HG03139 (cell line): ENCODE data around the gene IKZF2.
A peak's percentile ranks its signal among the peaks of the same experiment; 100 is the strongest.

ENCODE experiments used
- ATAC-seq: cut with Tn5 transposase; IDR thresholded peaks from one replicate; pipeline ENCODE4 v1.9.1; 2021; ENCODE audit not compliant: unreplicated experiment

Gene IKZF2

GRCh38 chr2:213152888-213153287, 1.5 kb upstream of the IKZF2 start:
- no peak for ATAC-seq

- peak; percentile 16 for ATAC-seq
Measured at GRCh38 chr2:213152065-213152794, 818 bp upstream of the IKZF2 start.

GRCh38 chr2:213150315-213151097, 906 bp downstream of the IKZF2 start:
- ATAC-seq: no peak

GRCh38 chr2:213149949-213150314, 1.5 kb downstream of the IKZF2 start:
- no peak for ATAC-seq

- no peak for ATAC-seq
Measured at GRCh38 chr2:213149294-213149875, 2.0 kb downstream of the IKZF2 start.

GRCh38 chr2:213148572-213149261, 2.7 kb downstream of the IKZF2 start:
- ATAC-seq: no peak

- peak; percentile 15 for ATAC-seq
Measured at GRCh38 chr2:213147538-213147937, 3.9 kb downstream of the IKZF2 start.

- ATAC-seq: no peak
Measured at GRCh38 chr2:213145715-213146242, 5.6 kb downstream of the IKZF2 start.

GRCh38 chr2:213137064-213137463, 14.3 kb downstream of the IKZF2 start:
- no peak for ATAC-seq

GRCh38 chr2:213129311-213129710, 22.1 kb downstream of the IKZF2 start:
- ATAC-seq: no peak

- no peak for ATAC-seq
Measured at GRCh38 chr2:213125646-213126347, 25.6 kb downstream of the IKZF2 start.

- ATAC-seq: no peak
Measured at GRCh38 chr2:213122725-213123124, 28.7 kb downstream of the IKZF2 start.

GRCh38 chr2:213121690-213122089, 29.7 kb downstream of the IKZF2 start:
- ATAC-seq: no peak

- ATAC-seq: peak; percentile 62
Measured at GRCh38 chr2:213119061-213119809, 32.2 kb downstream of the IKZF2 start.

- ATAC-seq: no peak
Measured at GRCh38 chr2:213108308-213108707, 43.1 kb downstream of the IKZF2 start.

GRCh38 chr2:213107728-213108127, 43.7 kb downstream of the IKZF2 start:
- no peak for ATAC-seq

GRCh38 chr2:213105212-213105611, 46.2 kb downstream of the IKZF2 start:
- no peak for ATAC-seq

- no peak for ATAC-seq
Measured at GRCh38 chr2:213104903-213105202, 46.6 kb downstream of the IKZF2 start.

- no peak for ATAC-seq
Measured at GRCh38 chr2:213104092-213104902, 47.1 kb downstream of the IKZF2 start.
